ENCODE data around the gene ALDH1A2.

Gene ALDH1A2

DNA sequence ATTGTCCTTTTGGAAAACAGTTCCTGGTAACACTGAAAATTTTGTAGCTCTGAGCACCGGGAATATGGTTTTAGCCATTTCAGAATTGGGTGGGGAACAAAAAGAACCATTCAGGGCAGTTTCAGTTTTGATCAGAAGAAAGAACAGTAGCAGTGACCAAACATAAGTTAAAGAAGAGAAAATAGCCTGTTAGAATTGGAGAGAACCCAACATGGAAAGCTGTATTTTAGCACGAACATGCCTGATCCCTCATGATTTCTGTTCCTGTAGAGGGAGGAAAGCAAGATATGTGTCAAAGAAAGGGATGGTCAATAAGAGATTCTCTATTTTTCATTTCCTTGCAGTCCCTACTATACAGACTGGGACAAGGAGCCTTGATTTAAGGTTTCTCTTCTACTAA, 119.9 kb downstream of the ALDH1A2 start:
- TF ChIP-seq, protein P1, sequence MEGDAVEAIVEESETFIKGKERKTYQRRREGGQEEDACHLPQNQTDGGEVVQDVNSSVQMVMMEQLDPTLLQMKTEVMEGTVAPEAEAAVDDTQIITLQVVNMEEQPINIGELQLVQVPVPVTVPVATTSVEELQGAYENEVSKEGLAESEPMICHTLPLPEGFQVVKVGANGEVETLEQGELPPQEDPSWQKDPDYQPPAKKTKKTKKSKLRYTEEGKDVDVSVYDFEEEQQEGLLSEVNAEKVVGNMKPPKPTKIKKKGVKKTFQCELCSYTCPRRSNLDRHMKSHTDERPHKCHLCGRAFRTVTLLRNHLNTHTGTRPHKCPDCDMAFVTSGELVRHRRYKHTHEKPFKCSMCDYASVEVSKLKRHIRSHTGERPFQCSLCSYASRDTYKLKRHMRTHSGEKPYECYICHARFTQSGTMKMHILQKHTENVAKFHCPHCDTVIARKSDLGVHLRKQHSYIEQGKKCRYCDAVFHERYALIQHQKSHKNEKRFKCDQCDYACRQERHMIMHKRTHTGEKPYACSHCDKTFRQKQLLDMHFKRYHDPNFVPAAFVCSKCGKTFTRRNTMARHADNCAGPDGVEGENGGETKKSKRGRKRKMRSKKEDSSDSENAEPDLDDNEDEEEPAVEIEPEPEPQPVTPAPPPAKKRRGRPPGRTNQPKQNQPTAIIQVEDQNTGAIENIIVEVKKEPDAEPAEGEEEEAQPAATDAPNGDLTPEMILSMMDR (IDR thresholded peaks at IDR 0.05; ENCODE audit: borderline replicate concordance, insufficient read depth, low read depth, low read length): no peak
- H3K4me3 ChIP-seq (ENCODE audit: low read depth, low read length): no peak overlapping the region

DNA sequence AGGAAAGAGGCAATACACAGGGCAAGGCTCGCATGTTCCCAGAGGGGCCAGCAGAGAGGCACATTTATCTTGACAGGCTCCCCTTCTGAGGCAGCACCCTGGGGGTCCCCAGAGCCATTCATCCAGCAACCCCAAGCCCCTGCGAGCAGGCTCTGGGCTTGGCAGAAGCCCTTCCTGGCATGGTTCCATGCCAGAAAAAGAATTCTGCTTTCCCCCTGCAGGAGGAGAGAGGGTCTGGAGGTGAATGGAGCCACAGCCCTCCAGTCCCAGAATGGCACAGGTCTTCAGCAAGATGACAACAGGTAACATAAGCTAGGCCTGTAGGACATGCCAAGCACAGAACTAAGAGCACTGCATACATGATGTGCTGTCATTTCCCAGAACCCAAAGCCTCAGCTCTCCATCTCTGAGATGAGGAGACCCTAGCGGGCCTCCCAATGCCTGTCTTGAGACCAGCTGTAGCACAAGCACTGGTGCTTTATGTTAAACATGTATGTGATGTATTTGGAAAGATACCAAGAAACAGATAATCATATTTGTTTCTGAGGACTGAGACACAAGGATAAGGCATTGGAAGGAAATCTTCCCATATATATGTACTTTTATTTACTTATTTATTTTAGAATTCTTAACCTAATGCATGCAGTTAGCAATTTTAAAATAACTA, 121.6 kb downstream of the ALDH1A2 start:
- TF ChIP-seq, protein P1 (IDR thresholded peaks at IDR 0.05; ENCODE audit: borderline replicate concordance, insufficient read depth, low read depth, low read length): no peak

DNA sequence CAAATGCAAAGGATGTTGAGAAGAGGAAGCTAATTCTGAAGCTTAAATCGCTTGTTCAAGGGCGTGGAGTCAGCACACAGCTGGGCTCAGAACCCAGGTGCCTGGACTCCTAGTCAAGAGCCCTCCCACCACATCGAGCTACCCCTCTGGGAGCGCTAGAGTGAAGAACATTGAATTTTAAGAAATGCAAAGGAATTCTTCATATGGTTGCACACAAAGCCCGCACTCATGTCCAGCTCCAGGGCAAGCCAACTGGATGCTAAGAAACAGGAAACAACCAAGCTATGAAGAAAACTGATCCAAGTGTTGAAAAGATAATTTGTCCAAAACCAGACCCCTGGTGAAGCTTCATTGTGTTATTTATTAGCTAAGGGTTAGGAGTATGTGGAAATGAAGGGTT, 122.3 kb downstream of the ALDH1A2 start:
- no peak overlapping the region for H3K4me3 ChIP-seq (ENCODE audit: low read depth, low read length)
- TF ChIP-seq, protein P1 (IDR thresholded peaks at IDR 0.05; ENCODE audit: borderline replicate concordance, insufficient read depth, low read depth, low read length): no peak

More for the DNA sequence above, 121.6 kb downstream of the ALDH1A2 start:
- no peak overlapping the region for H3K4me3 ChIP-seq (ENCODE audit: low read depth, low read length)

DNA sequence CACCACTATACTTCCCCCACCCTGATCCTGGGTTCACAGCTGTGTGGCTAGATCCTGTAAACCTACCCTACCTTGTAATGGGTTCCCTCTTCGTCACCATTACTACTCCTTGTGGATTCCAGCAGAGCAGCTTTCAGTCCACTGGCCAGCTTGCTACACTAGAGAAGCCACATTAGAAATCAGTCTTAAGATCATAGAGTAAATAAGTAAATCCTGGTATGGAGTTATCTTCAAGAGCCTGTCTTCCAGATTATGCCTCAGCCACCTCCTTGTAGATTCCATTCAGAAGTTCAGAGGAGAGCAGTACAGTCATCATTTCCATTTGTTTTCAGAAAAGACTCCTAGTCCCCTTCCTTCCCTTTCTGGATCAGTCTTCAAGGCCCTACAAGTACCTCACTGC, 123.7 kb downstream of the ALDH1A2 start:
- TF ChIP-seq, protein P1 (IDR thresholded peaks at IDR 0.05; ENCODE audit: borderline replicate concordance, insufficient read depth, low read depth, low read length): no peak
- no peak overlapping the region for H3K4me3 ChIP-seq (ENCODE audit: low read depth, low read length)

DNA sequence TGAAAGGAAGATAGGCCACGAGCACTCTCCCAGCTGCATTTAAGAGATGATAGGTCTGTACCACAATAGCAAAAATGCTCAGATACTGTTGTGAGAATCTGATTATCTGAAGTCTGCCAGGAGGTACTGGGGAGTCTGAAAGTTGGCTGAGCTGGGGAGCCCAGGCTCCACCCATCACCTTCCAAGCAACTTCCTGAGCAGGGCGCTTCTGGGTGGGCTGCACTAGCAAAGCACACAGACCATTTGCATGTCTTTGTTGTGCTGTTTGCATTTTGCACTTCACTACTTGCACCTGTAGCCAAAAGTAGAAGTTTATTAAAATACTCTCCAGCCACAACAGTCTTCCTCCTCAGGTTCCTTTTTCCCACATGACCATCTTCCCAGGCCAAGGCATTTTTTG, 133.2 kb downstream of the ALDH1A2 start:
- TF ChIP-seq, protein P1 (IDR thresholded peaks at IDR 0.05; ENCODE audit: borderline replicate concordance, insufficient read depth, low read depth, low read length): no peak

DNA sequence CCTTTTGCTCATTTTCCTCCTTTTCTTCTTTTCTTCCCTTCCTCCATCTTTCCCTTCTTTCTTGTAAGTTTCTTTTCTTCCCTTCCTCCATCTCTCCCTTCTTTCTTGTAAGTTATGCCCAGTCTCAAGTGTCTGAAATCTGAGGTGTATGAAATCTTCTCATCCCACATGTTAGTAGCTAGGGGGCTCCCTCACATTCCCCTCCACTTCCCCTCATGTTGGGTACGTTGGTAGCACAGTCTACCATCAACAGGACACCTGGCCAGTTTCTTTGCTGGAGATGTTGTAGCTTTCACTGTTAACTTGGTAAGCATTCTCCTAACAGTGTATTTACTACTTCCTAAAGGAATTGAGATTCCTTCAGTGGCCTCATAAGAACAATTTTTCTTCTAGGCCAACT, 133.9 kb downstream of the ALDH1A2 start:
- TF ChIP-seq, protein P1 (IDR thresholded peaks at IDR 0.05; ENCODE audit: borderline replicate concordance, insufficient read depth, low read depth, low read length): no peak
- H3K4me3 ChIP-seq (ENCODE audit: low read depth, low read length): no peak overlapping the region

More for the DNA sequence above, 133.2 kb downstream of the ALDH1A2 start:
- H3K4me3 ChIP-seq (ENCODE audit: low read depth, low read length): no peak overlapping the region

DNA sequence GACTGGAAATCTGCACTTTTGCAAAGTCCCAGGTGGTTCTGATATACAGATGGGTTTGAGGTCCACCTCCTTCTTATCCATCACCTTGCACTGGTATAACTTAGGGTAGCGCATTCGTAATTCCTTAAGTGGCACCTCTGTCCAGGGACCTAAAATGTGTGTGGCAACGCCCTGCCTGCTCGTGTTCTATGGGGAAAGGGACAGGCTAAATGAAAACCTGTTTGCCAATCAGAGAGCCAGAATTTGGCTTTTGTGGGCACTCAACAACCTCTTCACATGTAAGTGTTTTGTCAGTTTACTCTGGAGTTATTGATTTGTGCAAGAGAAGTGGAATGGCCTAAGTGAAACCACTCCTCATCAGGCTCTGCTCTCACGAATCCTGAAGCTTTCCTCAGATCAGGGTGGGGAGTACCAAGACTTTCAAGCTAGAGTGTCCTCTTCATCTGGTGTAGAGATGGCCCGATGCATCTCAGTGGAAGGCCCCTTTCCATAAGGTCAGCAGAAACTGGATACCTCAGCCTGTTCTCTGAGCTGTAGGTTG, 138.3 kb downstream of the ALDH1A2 start:
- H3K4me3 ChIP-seq (ENCODE audit: low read depth, low read length): no peak overlapping the region
- TF ChIP-seq, protein P1 (IDR thresholded peaks at IDR 0.05; ENCODE audit: borderline replicate concordance, insufficient read depth, low read depth, low read length): no peak

Data from GM12875 (cell line).